K562 (cell line): ENCODE measurements around the gene SS18L1. TPM values are rescaled to one million over a fixed set of nuclear protein-coding genes. Genes with fewer than 3 reads are reported as not detected.

Source experiments
- CBFA2T3 ChIP-seq: fragments of 450-650 bp; IDR thresholded peaks from 2 replicates; pipeline ENCODE4 v1.6.1; 2017
- CBX1 ChIP-seq: sonication (generic); IDR thresholded peaks from 2 replicates; pipeline ENCODE4 v1.6.1; 2016; ENCODE audit warnings: antibody characterized with exemption, low read depth, mild to moderate bottlenecking
- CEBPZ ChIP-seq: fragments of 150-350 bp; IDR thresholded peaks from 2 replicates; pipeline ENCODE4 v1.6.1; 2014; ENCODE audit warnings: low read depth, mild to moderate bottlenecking, low read length, borderline replicate concordance
- CSDE1 ChIP-seq, 2 experiments: fragments of 450-650 bp; IDR thresholded peaks; 2 replicates each; pipeline ENCODE4 v1.6.1; 2016; ENCODE audit warnings: mild to moderate bottlenecking in 1 of 2
- ELF4 ChIP-seq: fragments of 450-650 bp; formaldehyde crosslinking; IDR thresholded peaks from 2 replicates; pipeline ENCODE4 v1.4.0; 2022; ENCODE audit warnings: missing genetic modification characterization
- ILF3 ChIP-seq: fragments of 450-650 bp; IDR thresholded peaks from 2 replicates; pipeline ENCODE4 v1.6.1; 2018; ENCODE audit warnings: antibody characterized with exemption, mild to moderate bottlenecking, moderate library complexity, borderline replicate concordance
- IRF1 ChIP-seq: sonication (generic); formaldehyde crosslinking; IDR thresholded peaks from 2 replicates; pipeline ENCODE4 v1.8.0; 2022; ENCODE audit warnings: missing genetic modification reagents, mild to moderate bottlenecking, borderline replicate concordance
- KAT7 ChIP-seq: sonication (generic); formaldehyde crosslinking; IDR thresholded peaks from 2 replicates; pipeline ENCODE4 v1.8.0; 2022; ENCODE audit warnings: missing genetic modification reagents, mild to moderate bottlenecking, borderline replicate concordance
- KAT8 ChIP-seq: fragments of 450-650 bp; IDR thresholded peaks from 2 replicates; pipeline ENCODE4 v1.6.1; 2016; ENCODE audit warnings: low read depth, mild to moderate bottlenecking
- LEF1 ChIP-seq: fragments of 450-650 bp; IDR thresholded peaks from 2 replicates; pipeline ENCODE4 v1.6.1; 2016; ENCODE audit warnings: mild to moderate bottlenecking
- MBD1 ChIP-seq: fragments of 250-450 bp; sonication (Bioruptor Pico); IDR thresholded peaks from 2 replicates; pipeline ENCODE4 v1.8.0; 2022; ENCODE audit warnings: inconsistent platforms
- MYBL2 ChIP-seq, 2 experiments: fragments of 450-650 bp in 1 of 2; sonication (generic) in 1 of 2; formaldehyde crosslinking in 1 of 2; IDR thresholded peaks; 2 replicates each; pipeline versions ENCODE4 v1.6.1 to v1.8.1; 2017 to 2022; ENCODE audit warnings: borderline replicate concordance in 1 of 2, inconsistent platforms in 1 of 2, low read depth in 1 of 2, mild to moderate bottlenecking in 1 of 2, missing genetic modification reagents in 1 of 2, moderate library complexity in 1 of 2
- NFE2 ChIP-seq: IDR thresholded peaks from 2 replicates; pipeline ENCODE4 v1.6.1; 2014; ENCODE audit warnings: antibody characterized with exemption, low read depth
- NFIX ChIP-seq: fragments of 250-450 bp; sonication (Bioruptor Pico); IDR thresholded peaks from 2 replicates; pipeline ENCODE4 v1.4.0; 2020; ENCODE audit warnings: low read depth, mild to moderate bottlenecking, moderate library complexity
- PHTF2 ChIP-seq: fragments of 250-450 bp; sonication (Bioruptor Pico); IDR thresholded peaks from 2 replicates; pipeline ENCODE4 v1.5.0; 2021; ENCODE audit warnings: mild to moderate bottlenecking
- POLR2AphosphoS5 ChIP-seq: IDR thresholded peaks from 2 replicates; pipeline ENCODE4 v1.6.1; 2011; ENCODE audit warnings: mild to moderate bottlenecking, low read depth, low read length, moderate library complexity; ENCODE audit not compliant: control insufficient read depth, insufficient read depth
- PTBP1 ChIP-seq: fragments of 200-400 bp; formaldehyde crosslinking; IDR thresholded peaks from 2 replicates; pipeline ENCODE4 v1.6.1; 2017; ENCODE audit warnings: low read depth, low read length
- RBM22 ChIP-seq: fragments of 200-400 bp; formaldehyde crosslinking; IDR thresholded peaks from 2 replicates; pipeline ENCODE4 v1.6.1; 2018; ENCODE audit warnings: low read length, low read depth; ENCODE audit not compliant: poor library complexity, severe bottlenecking
- RBM34 ChIP-seq: fragments of 200-400 bp; formaldehyde crosslinking; IDR thresholded peaks from 2 replicates; pipeline ENCODE4 v1.6.1; 2018; ENCODE audit warnings: low read length, borderline replicate concordance; ENCODE audit not compliant: insufficient read depth
- SOX6 ChIP-seq: fragments of 450-650 bp; IDR thresholded peaks from 2 replicates; pipeline ENCODE4 v1.6.1; 2014; ENCODE audit warnings: mild to moderate bottlenecking
- ZBTB17 ChIP-seq: fragments of 450-650 bp; formaldehyde crosslinking; IDR thresholded peaks from 2 replicates; pipeline ENCODE4 v1.4.0; 2020; ENCODE audit warnings: mild to moderate bottlenecking
- ZNF224 ChIP-seq: sonication (generic); formaldehyde crosslinking; IDR thresholded peaks from 2 replicates; pipeline ENCODE4 v1.8.0; 2022; ENCODE audit warnings: mild to moderate bottlenecking, missing genetic modification reagents
- ZNF232 ChIP-seq: sonication (generic); formaldehyde crosslinking; IDR thresholded peaks from 2 replicates; pipeline ENCODE4 v1.8.0; 2022; ENCODE audit warnings: mild to moderate bottlenecking, missing genetic modification reagents
- ZNF316 ChIP-seq: fragments of 450-650 bp; IDR thresholded peaks from 2 replicates; pipeline ENCODE4 v1.6.1; 2016
- polyA plus RNA-seq, 8 experiments: library from polyadenylated mRNA; depleted of rRNA in 4 of 8; stranded (reverse) in 5 of 8; unstranded in 3 of 8; fragments of >200 nt; fragmentation: Nextera tagmentation in 2 of 8; fragmentation: Illumina TruSeq in 1 of 8; extraction: Ambion mirVana in 2 of 8; extraction: Trizol in 1 of 8; gene quantifications; 2 replicates each; pipeline versions ENCODE4 v1.2.1 to v1.2.3, GENCODE V29; 2011 to 2014; ENCODE audit warnings: inconsistent platforms in 1 of 8, missing spikeins in 1 of 8
- total RNA-seq, 7 experiments: library from RNA; depleted of rRNA in 6 of 7; stranded (reverse); fragments of >200 nt in 6 of 7; fragmentation: Illumina TruSeq in 2 of 7; extraction: Trizol in 2 of 7; gene quantifications; 2 replicates each; pipeline versions ENCODE4 v1.2.1 to v1.2.3, GENCODE V29; 2011 to 2021; ENCODE audit warnings: low replicate concordance in 1 of 7

The SS18L1 gene
- total and polyA plus RNA-seq, 9 of the 15 experiments (the other 6 are each of a cell fraction or from before 2014, with no cell fraction given), result 2.7 to 28.3 (median 15.1) TPM

GRCh38 chr20:62143081-62143956 lies at the start of gene SS18L1, which contains the start of gene PSMA7 (continued):
- TF ChIP-seq CBX1, result no peak
- TF ChIP-seq IRF1 (CRISPR knock-in tag), result no peak
- TF ChIP-seq RBM34, result no peak
- TF ChIP-seq CEBPZ, result no peak
- no peak for TF ChIP-seq ZNF316
- no peak for TF ChIP-seq KAT8
- no peak for TF ChIP-seq ELF4 (CRISPR knock-in tag)
- no peak for TF ChIP-seq PTBP1
- no peak for TF ChIP-seq NFIX (CRISPR knock-in tag)
- TF ChIP-seq MYBL2 (IDR thresholded peaks at IDR 0.05; ENCODE audit: low read depth), result no peak
- no peak for TF ChIP-seq MYBL2 (CRISPR knock-in tag; IDR thresholded peaks at IDR 0.05; ENCODE audit: borderline replicate concordance)
- no peak for TF ChIP-seq PHTF2 (CRISPR knock-in tag)
- peak; percentile 23 for TF ChIP-seq RBM22
- no peak for TF ChIP-seq ZBTB17 (CRISPR knock-in tag)
- TF ChIP-seq ZNF232 (CRISPR knock-in tag), result no peak
- no peak for TF ChIP-seq ILF3
- TF ChIP-seq ZNF224 (CRISPR knock-in tag), result no peak
- no peak for TF ChIP-seq CSDE1 (IDR thresholded peaks at IDR 0.05)
- no peak for TF ChIP-seq LEF1
- no peak for TF ChIP-seq MBD1
- peak; percentile 76 for TF ChIP-seq NFE2
- no peak for TF ChIP-seq CBFA2T3
- TF ChIP-seq KAT7 (CRISPR knock-in tag), result no peak
- peak; percentile 37; the same call in 1 of the 2 replicates for TF ChIP-seq SOX6
- peak; percentile 49; the same call in 1 of the 2 replicates for TF ChIP-seq POLR2AphosphoS5
